H9 (cell line): ENCODE results near the gene LHFPL2. TPM values are rescaled to one million over a fixed set of nuclear protein-coding genes. Genes with fewer than 3 reads are reported as not detected.

Experiments used
- DNase-seq: peaks from one replicate; pipeline ENCODE4 v3.0.0-alpha.2; 2017
- H2AFZ ChIP-seq: one replicate; pipeline ENCODE4 v1.6.1; 2013; ENCODE audit warnings: mild to moderate bottlenecking, low read length, control low read depth, moderate library complexity
- H2AK5ac ChIP-seq: 2 replicates; pipeline ENCODE4 v1.6.1; 2013; ENCODE audit warnings: low read length, control low read depth, mixed read lengths; ENCODE audit not compliant: insufficient read length
- H2BK120ac ChIP-seq: one replicate; pipeline ENCODE4 v1.6.1; 2013; ENCODE audit warnings: low read depth, mild to moderate bottlenecking, low read length, control low read depth, inconsistent platforms; ENCODE audit not compliant: poor library complexity, severe bottlenecking
- H2BK12ac ChIP-seq: 2 replicates; pipeline ENCODE4 v1.6.1; 2013; ENCODE audit warnings: low read length, control low read depth, mixed read lengths, low read depth; ENCODE audit not compliant: insufficient read length
- H2BK15ac ChIP-seq: 2 replicates; pipeline ENCODE4 v1.6.1; 2013; ENCODE audit warnings: low read depth, low read length, control low read depth
- H2BK20ac ChIP-seq: one replicate; pipeline ENCODE4 v1.6.1; 2013; ENCODE audit warnings: low read depth, mild to moderate bottlenecking, low read length, control low read depth, inconsistent platforms; ENCODE audit not compliant: poor library complexity, severe bottlenecking
- H2BK5ac ChIP-seq: 2 replicates; pipeline ENCODE4 v1.6.1; 2013; ENCODE audit warnings: low read length, control low read depth, mixed read lengths; ENCODE audit not compliant: insufficient read length
- H3K14ac ChIP-seq: 2 replicates; pipeline ENCODE4 v1.6.1; 2013; ENCODE audit warnings: low read length, control low read depth; ENCODE audit not compliant: insufficient read depth
- H3K18ac ChIP-seq: 2 replicates; pipeline ENCODE4 v1.6.1; 2013; ENCODE audit warnings: low read depth, mild to moderate bottlenecking, mixed read lengths, low read length, control low read depth; ENCODE audit not compliant: insufficient read length
- H3K23ac ChIP-seq: 2 replicates; pipeline ENCODE4 v1.6.1; 2013; ENCODE audit warnings: low read length, control low read depth, mixed read lengths, low read depth; ENCODE audit not compliant: insufficient read length
- H3K23me2 ChIP-seq: 2 replicates; pipeline ENCODE4 v1.6.1; 2013; ENCODE audit warnings: low read depth, mild to moderate bottlenecking, mixed read lengths, low read length, control low read depth; ENCODE audit not compliant: insufficient read length, poor library complexity, severe bottlenecking
- H3K27ac ChIP-seq: 2 replicates; pipeline ENCODE4 v1.5.1; 2013; ENCODE audit warnings: low read length, control low read depth, mixed read lengths, low read depth; ENCODE audit not compliant: insufficient read length
- H3K27me3 ChIP-seq: 2 replicates; pipeline ENCODE4 v1.6.1; 2013; ENCODE audit warnings: low read length, control low read depth, inconsistent platforms; ENCODE audit not compliant: insufficient read depth
- H3K4ac ChIP-seq: 2 replicates; pipeline ENCODE4 v1.6.1; 2013; ENCODE audit warnings: low read depth, mild to moderate bottlenecking, control low read depth, inconsistent platforms, low read length, moderate library complexity
- H3K4me1 ChIP-seq: 2 replicates; pipeline ENCODE4 v1.6.1; 2013; ENCODE audit warnings: low read length, control low read depth, inconsistent platforms; ENCODE audit not compliant: insufficient read depth
- H3K4me2 ChIP-seq: 2 replicates; pipeline ENCODE4 v1.6.1; 2013; ENCODE audit warnings: low read length, control low read depth, mixed read lengths; ENCODE audit not compliant: insufficient read length, insufficient read depth
- H3K56ac ChIP-seq: 2 replicates; pipeline ENCODE4 v1.6.1; 2013; ENCODE audit warnings: low read depth, mild to moderate bottlenecking, mixed read lengths, low read length, control low read depth; ENCODE audit not compliant: insufficient read length
- H3K79me1 ChIP-seq: 2 replicates; pipeline ENCODE4 v1.6.1; 2013; ENCODE audit warnings: low read depth, mild to moderate bottlenecking, moderate library complexity, low read length, control low read depth, inconsistent platforms; ENCODE audit not compliant: insufficient read depth, poor library complexity, severe bottlenecking
- H3K79me2 ChIP-seq: 2 replicates; pipeline ENCODE4 v1.6.1; 2013; ENCODE audit warnings: low read length, control low read depth, inconsistent platforms; ENCODE audit not compliant: insufficient read depth
- H3K9ac ChIP-seq: 2 replicates; pipeline ENCODE4 v1.6.1; 2013; ENCODE audit warnings: low read length, control low read depth, mixed read lengths; ENCODE audit not compliant: insufficient read length; ENCODE audit errors: extremely low read depth
- H3K9me3 ChIP-seq: one replicate; pipeline ENCODE4 v1.6.1; 2013; ENCODE audit warnings: low read depth, low read length, inconsistent platforms; ENCODE audit not compliant: control insufficient read depth
- H3T11ph ChIP-seq: one replicate; pipeline ENCODE4 v1.6.1; 2013; ENCODE audit warnings: mild to moderate bottlenecking, low read length, control low read depth, inconsistent platforms
- H4K20me1 ChIP-seq: one replicate; pipeline ENCODE4 v1.6.1; 2013; ENCODE audit not compliant: control insufficient read depth, insufficient read length, insufficient read depth
- H4K5ac ChIP-seq: 2 replicates; pipeline ENCODE4 v1.6.1; 2013; ENCODE audit warnings: low read depth, mild to moderate bottlenecking, mixed read lengths, low read length, control low read depth; ENCODE audit not compliant: insufficient read length
- H4K8ac ChIP-seq: replicated peaks from 2 replicates; pipeline ENCODE4 v1.6.1; 2013; ENCODE audit warnings: low read length, control low read depth, mixed read lengths, low read depth; ENCODE audit not compliant: insufficient read length
- H4K91ac ChIP-seq: 2 replicates; pipeline ENCODE4 v1.6.1; 2013; ENCODE audit warnings: low read depth, mild to moderate bottlenecking, moderate library complexity, mixed read lengths, low read length, control low read depth; ENCODE audit not compliant: insufficient read length
- H3K27ac Mint-ChIP-seq, 3 experiments: 2 replicates in 2 of 3; 3 replicates in 1 of 3; pipeline ENCODE4 v1.8.0; 2020 to 2021; ENCODE audit warnings: mixed read lengths in 3 of 3, mild to moderate bottlenecking in 1 of 3, moderate library complexity in 1 of 3
- H3K27me3 Mint-ChIP-seq: 2 replicates; pipeline ENCODE4 v1.8.0; 2021; ENCODE audit warnings: low read depth, mild to moderate bottlenecking, moderate library complexity, mixed read lengths
- H3K36me3 Mint-ChIP-seq, 3 experiments: 2 replicates in 2 of 3; 3 replicates in 1 of 3; pipeline ENCODE4 v1.8.0; 2020 to 2021; ENCODE audit warnings: low read depth in 3 of 3, mixed read lengths in 3 of 3; ENCODE audit not compliant: insufficient read depth in 1 of 3
- H3K4me1 Mint-ChIP-seq, 2 experiments: 2 replicates each; pipeline ENCODE4 v1.8.0; 2020; ENCODE audit warnings: mixed read lengths in 2 of 2
- H3K4me3 Mint-ChIP-seq, 2 experiments: 2 replicates in 1 of 2; 3 replicates in 1 of 2; pipeline ENCODE4 v1.8.0; 2020 to 2021; ENCODE audit warnings: mild to moderate bottlenecking in 2 of 2, mixed read lengths in 2 of 2, moderate library complexity in 1 of 2
- H3K9me3 Mint-ChIP-seq, 2 experiments: 2 replicates in 1 of 2; 3 replicates in 1 of 2; pipeline ENCODE4 v1.8.0; 2020; ENCODE audit warnings: mild to moderate bottlenecking in 2 of 2, mixed read lengths in 2 of 2, moderate library complexity in 1 of 2
- CTCF ChIP-seq: fragments of 200-600 bp; sonication (generic); conservative IDR thresholded peaks from 3 replicates; pipeline ENCODE4 v1.8.0; 2021; ENCODE audit warnings: antibody characterized with exemption, mild to moderate bottlenecking
- WGBS: extraction: QIAGEN DNeasy Blood & Tissue Kit; methylation state at CpG from one replicate; pipeline ENCODE4 v1.1.7; 2013; ENCODE audit warnings: missing lambda C conversion rate, low lambda C conversion rate, mixed read lengths; ENCODE audit not compliant: insufficient read length; ENCODE audit errors: extremely low coverage; 5-methylcytosine and 5-hydroxymethylcytosine counted together
- total RNA-seq: library from RNA; stranded (reverse); gene quantifications from 2 replicates; pipeline ENCODE4 v1.2.1, GENCODE V29; 2021

The LHFPL2 gene
- total RNA-seq, 1 experiment from 2014 or later, result 26.3 TPM

DNA sequence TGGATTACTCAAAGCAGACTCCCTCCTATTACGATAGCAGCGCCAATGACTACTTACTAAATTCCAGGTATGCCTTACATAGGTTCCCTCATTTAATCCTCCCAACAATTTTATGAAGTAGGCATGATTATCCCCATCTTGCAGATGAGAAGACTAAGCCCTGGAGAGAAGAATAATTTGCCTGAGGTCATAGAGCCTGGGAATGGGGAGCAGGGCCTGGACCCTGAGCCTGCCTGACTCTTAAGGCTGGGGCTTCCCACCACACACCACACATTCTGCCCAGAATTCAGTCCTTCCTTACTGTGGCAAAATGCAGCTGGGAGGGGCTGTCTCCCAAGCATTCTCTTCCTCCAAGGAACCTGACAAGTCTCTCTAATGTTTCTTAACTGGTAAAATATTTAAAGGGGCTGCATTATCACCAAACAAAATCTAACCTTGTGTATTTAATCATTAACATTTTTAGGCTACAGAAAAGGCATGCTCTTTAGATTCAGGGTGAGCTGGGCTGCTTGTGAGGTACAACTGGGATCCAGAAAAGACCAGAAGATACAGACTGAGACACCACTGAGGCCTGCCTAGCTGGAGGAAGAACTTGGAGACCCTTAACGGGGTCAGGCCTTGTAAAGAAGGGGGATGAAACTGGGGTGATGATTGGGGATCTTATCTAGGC lies 26.1 kb downstream of the LHFPL2 start:
- no peak overlapping the region for H2BK15ac ChIP-seq
- no peak overlapping the region for H2BK20ac ChIP-seq
- no peak overlapping the region for H3K27ac ChIP-seq
- H3K4ac ChIP-seq, result no peak overlapping the region; the same call in 1 of the 2 replicates
- H3K27ac Mint-ChIP-seq, result peak overlapping the region in 2 of 3 experiments; percentile 33 to 41; a peak in 3 of 7 replicates
- H4K5ac ChIP-seq, result no peak overlapping the region
- H3K23me2 ChIP-seq, result no peaks in the 10 kb centered on the region
- H3K23ac ChIP-seq, result no peak overlapping the region
- H3K18ac ChIP-seq, result no peak overlapping the region
- no peak overlapping the region for H4K8ac ChIP-seq
- no peak overlapping the region for H3K56ac ChIP-seq
- no peaks in the 10 kb centered on the region for H3K4me1 ChIP-seq
- no peak for TF ChIP-seq CTCF
- no peak overlapping the region for H3K9ac ChIP-seq
- H3K79me2 ChIP-seq, result peaks cover 20% of the 10 kb centered on the region; the same call in 1 of the 2 replicates
- no peak overlapping the region for H3K4me3 Mint-ChIP-seq
- peaks cover 9% of the 10 kb centered on the region for H3K9me3 ChIP-seq
- no peak overlapping the region for H2BK12ac ChIP-seq
- H2AFZ ChIP-seq, result no peak overlapping the region
- H3K4me1 Mint-ChIP-seq, result peaks cover 2% of the 10 kb centered on the region in 2 experiments
- H4K20me1 ChIP-seq, result no peaks in the 10 kb centered on the region
- H3K4me2 ChIP-seq, result no peak overlapping the region
- peaks cover 50 to 67% (median 55%) of the 10 kb centered on the region in 3 experiments for H3K36me3 Mint-ChIP-seq
- H3K27me3 ChIP-seq, result no peaks in the 10 kb centered on the region
- H2AK5ac ChIP-seq, result no peak overlapping the region
- DNase-seq, result no peak
- H2BK5ac ChIP-seq, result no peak overlapping the region
- no peak overlapping the region for H2BK120ac ChIP-seq
- H4K91ac ChIP-seq, result no peak overlapping the region
- no peak overlapping the region for H3K14ac ChIP-seq
- H3K79me1 ChIP-seq, result peaks cover 4% of the 10 kb centered on the region
- no CpG with 5 or more reads among the region's 3 CpGs for WGBS
- no peak overlapping the region for H3T11ph ChIP-seq
- H3K27me3 Mint-ChIP-seq, result no peaks in the 10 kb centered on the region
- H3K9me3 Mint-ChIP-seq, result peaks cover 14 to 22% of the 10 kb centered on the region in 2 experiments
